Activated T-helper 1 cell treated with anti-CD3 and anti-CD28 coated beads, Interleukin-12 subunit alpha, Interleukin-12 subunit beta, Interleukin-2, Interleukin-4 antibody, amounts not matched to agents 30 ng/mL and 10 ng/mL and 1 ng/mL, durations not matched to agents 14 hours and 24 hours and 36 hours (primary cell): Measurements from ENCODE around the gene SLC25A41. TPM values are rescaled to one million over a fixed set of nuclear protein-coding genes. Genes with fewer than 3 reads are reported as not detected.

Source experiments
- DNase-seq: peaks from one replicate; pipeline ENCODE4 v3.0.0; 2021; ENCODE audit warnings: low spot score
- H3K27ac Mint-ChIP-seq: one replicate; pipeline ENCODE4 v1.8.0; 2021; ENCODE audit warnings: mild to moderate bottlenecking, mixed read lengths
- H3K27me3 Mint-ChIP-seq: one replicate; pipeline ENCODE4 v1.8.0; 2022; ENCODE audit warnings: mild to moderate bottlenecking, moderate library complexity, mixed read lengths; ENCODE audit not compliant: insufficient read depth
- H3K36me3 Mint-ChIP-seq: one replicate; pipeline ENCODE4 v1.8.0; 2021; ENCODE audit warnings: low read depth, mixed read lengths
- H3K4me1 Mint-ChIP-seq: one replicate; pipeline ENCODE4 v1.8.0; 2021; ENCODE audit warnings: low read depth, mixed read lengths
- H3K4me3 Mint-ChIP-seq: one replicate; pipeline ENCODE4 v1.8.0; 2021; ENCODE audit warnings: mild to moderate bottlenecking, moderate library complexity, mixed read lengths
- H3K9me3 Mint-ChIP-seq: one replicate; pipeline ENCODE4 v1.8.0; 2021; ENCODE audit warnings: mixed read lengths
- intact Hi-C: fragments of 100-400 bp; cut with micrococcal nuclease; formaldehyde crosslinking; loops from one replicate; pipeline ENCODE4 v1.15.1; 2024
- total RNA-seq: library from RNA; stranded (reverse); gene quantifications from 2 replicates; pipeline ENCODE4 v1.2.3, GENCODE V29; 2022

The SLC25A41 gene
- total RNA-seq, 1 donor from 2014 or later, result 0.31 TPM

DNA sequence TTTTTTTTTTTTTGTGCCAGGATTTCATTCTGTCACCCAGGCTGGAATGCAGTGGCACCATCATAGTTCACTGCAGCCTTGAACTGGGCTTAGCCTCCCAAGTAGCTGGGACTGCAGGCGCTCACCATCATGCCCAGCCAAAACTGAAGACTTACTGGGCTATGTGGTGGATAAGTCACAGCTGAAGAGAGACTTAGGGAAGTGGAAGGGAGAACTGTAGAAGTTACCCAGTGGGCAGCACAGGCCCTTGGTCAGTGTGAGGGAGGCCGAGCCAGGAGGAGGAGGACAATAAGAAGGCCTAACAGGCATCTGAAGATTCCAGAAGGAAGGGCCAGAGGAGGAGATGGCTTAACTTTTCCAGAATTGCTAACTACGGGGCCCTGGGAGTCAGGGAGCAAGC lies 53.8 kb downstream of the SLC25A41 start:
- Mint-ChIP-seq H3K27me3 (no peaks in the 10 kb centered on the region), H3K36me3 (peaks cover 35% of the 10 kb centered on the region), H3K4me1 (no peaks in the 10 kb centered on the region), H3K27ac (peak overlapping the region; percentile 61), H3K9me3 (no peaks in the 10 kb centered on the region), H3K4me3 (no peak overlapping the region)
- no peak for DNase-seq
- intact Hi-C loops, result no loop called here

- Mint-ChIP-seq H3K4me1 (peaks cover 4% of the 10 kb centered on the region), H3K27me3 (no peaks in the 10 kb centered on the region), H3K4me3 (no peak overlapping the region), H3K36me3 (peaks cover 35% of the 10 kb centered on the region), H3K27ac (no peak overlapping the region), H3K9me3 (no peaks in the 10 kb centered on the region)
- no peak for DNase-seq
- intact Hi-C loops, result no loop called here
These were observed 55.1 kb downstream of the SLC25A41 start for GRCh38 chr19:6378486-6378885.

- H3K9me3 Mint-ChIP-seq, result no peaks in the 10 kb centered on the region
- H3K27me3 Mint-ChIP-seq, result no peaks in the 10 kb centered on the region
- no peak overlapping the region for H3K4me3 Mint-ChIP-seq
- H3K4me1 Mint-ChIP-seq, result peaks cover 5% of the 10 kb centered on the region
- peaks cover 30% of the 10 kb centered on the region for H3K36me3 Mint-ChIP-seq
- no peak for DNase-seq
- no peak overlapping the region for H3K27ac Mint-ChIP-seq
- intact Hi-C loops, result no loop called here
These were observed 55.5 kb downstream of the SLC25A41 start for GRCh38 chr19:6378041-6378440.

DNA sequence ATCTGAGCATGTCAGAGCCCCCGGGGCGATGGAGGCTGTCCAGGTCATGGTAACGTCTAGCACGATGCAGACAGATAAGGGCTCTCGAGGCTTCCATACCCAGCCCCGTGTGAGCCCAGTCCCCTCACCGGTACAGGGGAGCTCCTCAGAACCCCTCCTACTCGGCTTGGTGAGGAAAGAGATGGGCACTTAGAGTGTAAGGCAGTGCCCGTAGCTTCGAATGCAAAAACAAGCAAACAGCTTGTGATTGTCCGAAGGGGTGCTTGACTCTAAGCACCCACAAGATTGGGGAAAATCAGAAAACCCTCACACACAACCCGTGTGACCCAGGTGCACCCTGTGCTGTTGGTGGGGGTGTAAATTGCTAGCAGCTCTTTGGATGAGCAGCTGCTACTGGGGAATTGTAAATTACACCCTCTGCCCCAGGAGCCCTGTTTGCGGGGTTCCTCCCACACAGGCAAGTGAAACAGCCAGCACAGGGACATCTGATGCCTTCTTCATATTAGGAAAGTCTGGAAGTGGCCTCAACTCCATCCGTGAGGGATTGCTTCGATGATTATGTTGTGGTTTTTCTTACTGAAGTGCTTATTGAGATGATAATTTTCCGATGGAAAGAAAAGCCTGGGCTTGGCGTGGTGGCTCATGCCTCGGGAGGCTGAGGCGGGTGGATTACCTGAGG lies 56.9 kb downstream of the SLC25A41 start:
- H3K36me3 Mint-ChIP-seq, result peaks cover 23% of the 10 kb centered on the region
- H3K27me3 Mint-ChIP-seq, result no peaks in the 10 kb centered on the region
- H3K4me3 Mint-ChIP-seq, result no peak overlapping the region
- H3K4me1 Mint-ChIP-seq, result peaks cover 11% of the 10 kb centered on the region
- no peak overlapping the region for H3K27ac Mint-ChIP-seq
- DNase-seq, result no peak
- intact Hi-C loops, result no loop called here
- no peaks in the 10 kb centered on the region for H3K9me3 Mint-ChIP-seq

Other genes starting within 250 kb of the SLC25A41 start
- gene MLLT1, start 153.8 kb downstream of the SLC25A41 start, total RNA-seq, result 71.6 and 77.4 TPM in 2 replicates
- gene ACER1, start 100.2 kb downstream of the SLC25A41 start, total RNA-seq, result 0.24 TPM in 1 of 2 replicates, not detected in the other
- 180 and 201 TPM in 2 replicates for gene CLPP, start 72.2 kb downstream of the SLC25A41 start, total RNA-seq
- 24.8 and 27.1 TPM in 2 replicates for gene ALKBH7, start 61.0 kb downstream of the SLC25A41 start, total RNA-seq
- gene PSPN, start 57.8 kb downstream of the SLC25A41 start, total RNA-seq, result 1.3 and 1.6 TPM in 2 replicates
- gene GTF2F1, start 40.6 kb downstream of the SLC25A41 start, total RNA-seq, result 62.9 and 65.5 TPM in 2 replicates
- 415 and 424 TPM in 2 replicates for gene KHSRP, start 9.0 kb downstream of the SLC25A41 start, total RNA-seq
- gene SLC25A23, start 26.0 kb upstream of the SLC25A41 start, total RNA-seq, result 18.6 and 20.3 TPM in 2 replicates
- 0.29 and 0.39 TPM in 2 replicates for gene CRB3, start 30.5 kb upstream of the SLC25A41 start, total RNA-seq
- 68.4 and 75.6 TPM in 2 replicates for gene DENND1C, start 48.0 kb upstream of the SLC25A41 start, total RNA-seq
- gene TUBB4A, start 68.5 kb upstream of the SLC25A41 start, total RNA-seq, result 2.3 and 3.0 TPM in 2 replicates
- gene TNFSF9, start 97.3 kb upstream of the SLC25A41 start, total RNA-seq, result 8.0 and 9.7 TPM in 2 replicates
- 55.4 and 61.6 TPM in 2 replicates for gene CD70, start 157.4 kb upstream of the SLC25A41 start, total RNA-seq
- gene TNFSF14, start 236.4 kb upstream of the SLC25A41 start, total RNA-seq, result 155 TPM in 2 replicates